Activated T-cell treated with anti-CD3 and anti-CD28 coated beads, Interleukin-2, amount 50 U/mL, for 24 hours (primary cell): ENCODE results near the gene RNF223.
A peak's percentile ranks its signal among the peaks of the same experiment; 100 is the strongest.

ENCODE experiments used
- DNase-seq: peaks from one replicate; pipeline ENCODE4 v3.0.0-alpha.2; 2020
- H3K27ac Mint-ChIP-seq: 2 replicates; pipeline ENCODE4 v1.8.0; 2020; ENCODE audit warnings: mild to moderate bottlenecking, mixed read lengths
- H3K27me3 Mint-ChIP-seq: 2 replicates; pipeline ENCODE4 v1.8.0; 2020; ENCODE audit warnings: mixed read lengths
- H3K36me3 Mint-ChIP-seq: 2 replicates; pipeline ENCODE4 v1.8.0; 2020; ENCODE audit warnings: low read depth, mixed read lengths
- H3K4me1 Mint-ChIP-seq: 2 replicates; pipeline ENCODE4 v1.8.0; 2020; ENCODE audit warnings: low read depth, mixed read lengths
- H3K4me3 Mint-ChIP-seq: 2 replicates; pipeline ENCODE4 v1.8.0; 2020; ENCODE audit warnings: mild to moderate bottlenecking, moderate library complexity, mixed read lengths
- H3K9me3 Mint-ChIP-seq: 2 replicates; pipeline ENCODE4 v1.8.0; 2020; ENCODE audit warnings: mixed read lengths

The RNF223 gene

GRCh38 chr1:1075148-1075935 is 1.2 kb upstream of the RNF223 start:
- H3K9me3 Mint-ChIP-seq = no peaks in the 10 kb centered on the region
- no peak for DNase-seq
- peaks cover 15% of the 10 kb centered on the region for H3K27me3 Mint-ChIP-seq
- no peak overlapping the region for H3K4me3 Mint-ChIP-seq
- no peak overlapping the region for H3K27ac Mint-ChIP-seq
- peaks cover 8% of the 10 kb centered on the region for H3K4me1 Mint-ChIP-seq
- no peaks in the 10 kb centered on the region for H3K36me3 Mint-ChIP-seq

GRCh38 chr1:1074631-1075147 is 583 bp upstream of the RNF223 start:
- no peak for DNase-seq
- H3K36me3 Mint-ChIP-seq = no peaks in the 10 kb centered on the region
- peak overlapping the region; percentile 50 for H3K27ac Mint-ChIP-seq
- no peak overlapping the region for H3K4me3 Mint-ChIP-seq
- H3K4me1 Mint-ChIP-seq = peaks cover 4% of the 10 kb centered on the region
- no peaks in the 10 kb centered on the region for H3K9me3 Mint-ChIP-seq
- H3K27me3 Mint-ChIP-seq = peaks cover 17% of the 10 kb centered on the region

GRCh38 chr1:1072849-1073742 is 1.0 kb downstream of the RNF223 start:
- H3K4me3 Mint-ChIP-seq = no peak overlapping the region
- H3K36me3 Mint-ChIP-seq = no peaks in the 10 kb centered on the region
- no peak overlapping the region for H3K27ac Mint-ChIP-seq
- peaks cover 17% of the 10 kb centered on the region for H3K27me3 Mint-ChIP-seq
- DNase-seq = no peak
- peaks cover 5% of the 10 kb centered on the region for H3K4me1 Mint-ChIP-seq
- H3K9me3 Mint-ChIP-seq = no peaks in the 10 kb centered on the region

GRCh38 chr1:1072299-1072848 is 1.7 kb downstream of the RNF223 start:
- no peak for DNase-seq
- Mint-ChIP-seq H3K36me3 (no peaks in the 10 kb centered on the region), H3K9me3 (no peaks in the 10 kb centered on the region), H3K4me3 (no peak overlapping the region), H3K4me1 (peaks cover 7% of the 10 kb centered on the region), H3K27me3 (peaks cover 17% of the 10 kb centered on the region), H3K27ac (no peak overlapping the region)

- H3K27me3 Mint-ChIP-seq = peaks cover 17% of the 10 kb centered on the region
- no peak overlapping the region for H3K27ac Mint-ChIP-seq
- no peaks in the 10 kb centered on the region for H3K9me3 Mint-ChIP-seq
- no peaks in the 10 kb centered on the region for H3K36me3 Mint-ChIP-seq
- peaks cover 7% of the 10 kb centered on the region for H3K4me1 Mint-ChIP-seq
- no peak for DNase-seq
- no peak overlapping the region for H3K4me3 Mint-ChIP-seq
These were observed 2.4 kb downstream of the RNF223 start for GRCh38 chr1:1071486-1072298.

- peak overlapping the region; percentile 44 for H3K27ac Mint-ChIP-seq
- H3K36me3 Mint-ChIP-seq = peaks cover 1% of the 10 kb centered on the region
- H3K27me3 Mint-ChIP-seq = peaks cover 16% of the 10 kb centered on the region
- H3K4me1 Mint-ChIP-seq = peaks cover 20% of the 10 kb centered on the region
- peak overlapping the region; percentile 25 for H3K4me3 Mint-ChIP-seq
- H3K9me3 Mint-ChIP-seq = no peaks in the 10 kb centered on the region
- no peak for DNase-seq
These were observed 4.1 kb downstream of the RNF223 start for GRCh38 chr1:1069711-1070676.

GRCh38 chr1:1069056-1069710 is 4.9 kb downstream of the RNF223 start:
- H3K4me3 Mint-ChIP-seq = peak overlapping the region; percentile 75
- peaks cover 23% of the 10 kb centered on the region for H3K4me1 Mint-ChIP-seq
- H3K27ac Mint-ChIP-seq = peak overlapping the region; percentile 79
- peak; percentile 96 for DNase-seq
- no peaks in the 10 kb centered on the region for H3K9me3 Mint-ChIP-seq
- H3K27me3 Mint-ChIP-seq = peaks cover 10% of the 10 kb centered on the region
- peaks cover 1% of the 10 kb centered on the region for H3K36me3 Mint-ChIP-seq

- H3K4me1 Mint-ChIP-seq = peaks cover 27% of the 10 kb centered on the region
- peak overlapping the region; percentile 75 for H3K4me3 Mint-ChIP-seq
- H3K27ac Mint-ChIP-seq = no peak overlapping the region
- H3K9me3 Mint-ChIP-seq = no peaks in the 10 kb centered on the region
- DNase-seq = peak; percentile 62
- H3K36me3 Mint-ChIP-seq = peaks cover 1% of the 10 kb centered on the region
- H3K27me3 Mint-ChIP-seq = peaks cover 7% of the 10 kb centered on the region
These were observed 5.5 kb downstream of the RNF223 start for GRCh38 chr1:1068517-1069055.

- H3K36me3 Mint-ChIP-seq = peaks cover 4% of the 10 kb centered on the region
- peak overlapping the region; percentile 68 for H3K4me3 Mint-ChIP-seq
- no peak overlapping the region for H3K27ac Mint-ChIP-seq
- no peaks in the 10 kb centered on the region for H3K9me3 Mint-ChIP-seq
- no peak for DNase-seq
- peaks cover 7% of the 10 kb centered on the region for H3K27me3 Mint-ChIP-seq
- peaks cover 33% of the 10 kb centered on the region for H3K4me1 Mint-ChIP-seq
These were observed 6.1 kb downstream of the RNF223 start for GRCh38 chr1:1067860-1068516.

GRCh38 chr1:1067284-1067859 is 6.7 kb downstream of the RNF223 start:
- Mint-ChIP-seq H3K4me3 (peak overlapping the region; percentile 18), H3K27me3 (peaks cover 2% of the 10 kb centered on the region), H3K36me3 (peaks cover 4% of the 10 kb centered on the region), H3K27ac (no peak overlapping the region), H3K9me3 (no peaks in the 10 kb centered on the region), H3K4me1 (peaks cover 39% of the 10 kb centered on the region)
- no peak for DNase-seq

GRCh38 chr1:1066403-1067283 is 7.5 kb downstream of the RNF223 start:
- Mint-ChIP-seq H3K27ac (no peak overlapping the region), H3K36me3 (peaks cover 5% of the 10 kb centered on the region), H3K27me3 (peaks cover 3% of the 10 kb centered on the region), H3K4me3 (peak overlapping the region; percentile 25), H3K4me1 (peaks cover 40% of the 10 kb centered on the region), H3K9me3 (no peaks in the 10 kb centered on the region)
- DNase-seq = no peak
